Transverse colon (tissue), 4 donors: ENCODE measurements around the gene ENPP7. TPM values are rescaled to one million over a fixed set of nuclear protein-coding genes. Genes with fewer than 3 reads are reported as not detected.

ENCODE experiments used
- DNase-seq: peaks from one replicate; pipeline ENCODE4 v3.0.0-alpha.2; 2019
- H3K27ac ChIP-seq, 4 donors: fragments of 200-600 bp; sonication (generic); 2 replicates each; pipeline ENCODE4 v1.5.1; 2016 to 2018; ENCODE audit warnings: inconsistent platforms in 4 of 4
- H3K27me3 ChIP-seq: fragments of 200-600 bp; sonication (generic); 2 replicates; pipeline ENCODE4 v1.5.1; 2017; ENCODE audit warnings: inconsistent platforms
- H3K36me3 ChIP-seq, 4 donors: fragments of 200-600 bp; sonication (generic); 2 replicates each; pipeline ENCODE4 v1.5.1; 2017 to 2019; ENCODE audit warnings: inconsistent platforms in 4 of 4
- H3K4me1 ChIP-seq, 4 donors: fragments of 200-600 bp; sonication (generic); 2 replicates each; pipeline ENCODE4 v1.5.1; 2017 to 2020; ENCODE audit warnings: inconsistent platforms in 4 of 4
- H3K4me3 ChIP-seq, 4 donors: fragments of 200-600 bp; sonication (generic); 1 replicate in 1 of 4; 2 replicates in 3 of 4; pipeline versions ENCODE4 v1.5.1 to v1.6.1; 2017 to 2019; ENCODE audit warnings: inconsistent platforms in 4 of 4
- H3K9me3 ChIP-seq, 2 donors: fragments of 200-600 bp; sonication (generic); 2 replicates each; pipeline ENCODE4 v1.5.1; 2017 to 2019; ENCODE audit warnings: inconsistent platforms in 2 of 2
- EP300 ChIP-seq: sonication (generic); formaldehyde crosslinking; IDR thresholded peaks from one replicate; pipeline ENCODE4 v1.6.1; 2017; ENCODE audit warnings: antibody characterized with exemption, low read depth
- POLR2A ChIP-seq: fragments of 450-650 bp; IDR thresholded peaks from one replicate; pipeline ENCODE4 v1.6.1; 2016; ENCODE audit warnings: antibody characterized with exemption, mild to moderate bottlenecking, moderate library complexity
- POLR2AphosphoS5 ChIP-seq, 3 donors: sonication (generic); formaldehyde crosslinking; IDR thresholded peaks; one replicate each; pipeline ENCODE4 v1.6.1; 2016; ENCODE audit warnings: antibody characterized with exemption in 3 of 3
- WGBS, 2 donors: methylation state at CpG; one replicate each; pipeline ENCODE4 v1.1.5; 2018; ENCODE audit warnings: low coverage in 1 of 2; 5-methylcytosine and 5-hydroxymethylcytosine counted together
- in situ Hi-C, 4 donors: fragments of 200-750 bp; cut with MboI; loops; one replicate each; pipeline versions ENCODE4 v1.15.0 to v1.15.1; 2017; ENCODE audit warnings: low sequenced_read_pairs in 3 of 4, low pct_ligation_motif_present in 1 of 4, low pct_unique_long_range_greater_than_20kb in 1 of 4
- intact Hi-C: fragments of 100-400 bp; cut with DNase I; formaldehyde crosslinking; loops from one replicate; pipeline ENCODE4 v1.15.1; 2023; ENCODE audit warnings: low total_unique reads
- total RNA-seq, 4 donors: library from RNA; depleted of rRNA; stranded (reverse); fragments of >200 nt; gene quantifications; one replicate each; pipeline ENCODE4 v1.1.0, GENCODE V29; 2016
- TF ChIP-seq, protein P1 (sequence below), 5 experiments: fragments of 200-600 bp in 3 of 5; fragments of 450-650 bp in 2 of 5; sonication (generic) in 3 of 5; IDR thresholded peaks; 1 replicate in 2 of 5; 2 replicates in 3 of 5; pipeline ENCODE4 v1.5.1; 2016 to 2017; ENCODE audit warnings: antibody characterized with exemption in 5 of 5, inconsistent platforms in 3 of 5, mild to moderate bottlenecking in 2 of 5, moderate library complexity in 1 of 5

Gene ENPP7
- total RNA-seq, 4 donors from 2014 or later: 0.16 TPM; not detected in 3

DNA sequence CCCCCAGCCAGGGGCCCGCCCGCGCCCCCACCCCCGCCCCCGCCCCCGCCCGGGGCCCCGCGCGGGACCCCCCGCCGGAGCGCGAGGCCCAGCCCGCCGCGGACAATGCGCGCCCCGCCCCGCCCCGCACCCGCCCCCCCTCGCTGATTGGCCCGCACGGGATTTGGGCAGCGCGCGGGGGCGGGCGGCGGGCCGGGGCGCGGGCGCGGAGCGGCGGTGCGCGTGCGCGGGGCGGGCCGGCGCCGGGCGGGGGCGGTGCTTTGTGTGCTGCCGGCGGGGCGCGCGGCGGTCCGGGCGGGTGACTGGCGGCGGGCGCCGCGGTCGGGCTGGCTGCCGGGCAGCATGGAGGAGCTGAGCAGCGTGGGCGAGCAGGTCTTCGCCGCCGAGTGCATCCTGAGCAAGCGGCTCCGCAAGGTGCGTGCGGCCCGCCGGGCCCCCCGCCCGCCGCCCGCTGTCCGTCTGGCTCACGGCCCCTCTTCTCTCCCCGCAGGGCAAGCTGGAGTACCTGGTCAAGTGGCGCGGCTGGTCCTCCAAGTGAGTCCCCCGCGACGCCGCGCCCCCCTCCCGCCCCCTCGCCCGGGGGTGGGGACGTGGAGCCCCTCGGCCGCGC lies 47.3 kb downstream of the ENPP7 start, which contains the start of gene CBX2:
Gene CBX2, plus strand, starts transcription at position 255 of the 610 bp plus-strand sequence. Its CDS starts 88 bp downstream, at position 343.
- in situ Hi-C loops (no loop called here), intact Hi-C loops (no loop called here)
- DNase-seq: peak; percentile 83
- Histone ChIP-seq H3K27me3 (peaks cover 95% of the 10 kb centered on the region), H3K27ac (peak within 1 kb of the TSS in 1 of 4 donors; percentile 44), H3K9me3 (no peaks in the 10 kb centered on the region), H3K4me3 (peak within 1 kb of the TSS; percentile 40 to 70 (median 52)), H3K4me1 (peaks cover 4 to 25% (median 21%) of the 10 kb centered on the region in 4 donors), H3K36me3 (no peaks in the 10 kb centered on the region)
- no CpG with 5 or more reads among the region's 96 CpGs for WGBS, 2 donors
- TF ChIP-seq POLR2A (no peak), POLR2AphosphoS5 (IDR thresholded peaks at IDR 0.05) (no peak), EP300 (no peak)
- TF ChIP-seq, protein P1, sequence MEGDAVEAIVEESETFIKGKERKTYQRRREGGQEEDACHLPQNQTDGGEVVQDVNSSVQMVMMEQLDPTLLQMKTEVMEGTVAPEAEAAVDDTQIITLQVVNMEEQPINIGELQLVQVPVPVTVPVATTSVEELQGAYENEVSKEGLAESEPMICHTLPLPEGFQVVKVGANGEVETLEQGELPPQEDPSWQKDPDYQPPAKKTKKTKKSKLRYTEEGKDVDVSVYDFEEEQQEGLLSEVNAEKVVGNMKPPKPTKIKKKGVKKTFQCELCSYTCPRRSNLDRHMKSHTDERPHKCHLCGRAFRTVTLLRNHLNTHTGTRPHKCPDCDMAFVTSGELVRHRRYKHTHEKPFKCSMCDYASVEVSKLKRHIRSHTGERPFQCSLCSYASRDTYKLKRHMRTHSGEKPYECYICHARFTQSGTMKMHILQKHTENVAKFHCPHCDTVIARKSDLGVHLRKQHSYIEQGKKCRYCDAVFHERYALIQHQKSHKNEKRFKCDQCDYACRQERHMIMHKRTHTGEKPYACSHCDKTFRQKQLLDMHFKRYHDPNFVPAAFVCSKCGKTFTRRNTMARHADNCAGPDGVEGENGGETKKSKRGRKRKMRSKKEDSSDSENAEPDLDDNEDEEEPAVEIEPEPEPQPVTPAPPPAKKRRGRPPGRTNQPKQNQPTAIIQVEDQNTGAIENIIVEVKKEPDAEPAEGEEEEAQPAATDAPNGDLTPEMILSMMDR (IDR thresholded peaks at IDR 0.05): no peak

- H3K4me1 ChIP-seq: peaks cover 4 to 25% (median 21%) of the 10 kb centered on the region in 4 donors
- DNase-seq: no peak
- H3K27me3 ChIP-seq: peaks cover 92% of the 10 kb centered on the region
- intact Hi-C loops: no loop called here
- peak overlapping the region in 1 of 4 donors; percentile 44 for H3K27ac ChIP-seq
- no peaks in the 10 kb centered on the region for H3K36me3 ChIP-seq
- in situ Hi-C loops: no loop called here
- WGBS, 2 donors: 2% methylated on average over 33 of the region's 49 CpGs; no CpG with 5 or more reads in 1 of the 2 donors
- H3K4me3 ChIP-seq: peak overlapping the region; percentile 40 to 70 (median 52)
- H3K9me3 ChIP-seq: no peaks in the 10 kb centered on the region
- TF ChIP-seq EP300 (no peak), POLR2A (no peak), POLR2AphosphoS5 (IDR thresholded peaks at IDR 0.05) (no peak)
- TF ChIP-seq, protein P1 (IDR thresholded peaks at IDR 0.05): no peak
Measured at GRCh38 chr17:79778504-79779083, 47.9 kb downstream of the ENPP7 start.

DNA sequence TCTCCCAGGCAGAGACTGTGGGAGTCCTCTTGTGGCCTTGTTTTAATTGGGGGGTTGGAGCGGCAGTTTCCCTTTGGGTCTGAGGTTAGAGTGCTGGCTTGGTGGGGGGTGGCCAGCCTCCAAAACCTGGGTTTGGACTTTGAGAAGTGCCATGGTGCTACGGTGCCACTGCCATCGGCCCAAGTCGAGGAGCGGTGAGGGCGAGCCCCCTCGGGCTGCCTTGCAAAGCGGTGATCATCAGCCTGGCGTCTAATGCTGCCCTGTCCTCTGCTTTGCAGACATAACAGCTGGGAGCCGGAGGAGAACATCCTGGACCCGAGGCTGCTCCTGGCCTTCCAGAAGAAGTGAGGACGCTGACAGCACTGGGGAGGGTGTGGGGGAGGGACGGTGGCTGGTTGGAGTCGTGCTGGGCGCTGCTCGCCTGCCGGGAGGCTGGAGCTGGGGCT lies 48.4 kb downstream of the ENPP7 start:
- Histone ChIP-seq H3K27me3 (peaks cover 92% of the 10 kb centered on the region), H3K4me3 (peak overlapping the region in 1 of 4 donors; percentile 60), H3K36me3 (no peaks in the 10 kb centered on the region), H3K9me3 (no peaks in the 10 kb centered on the region), H3K4me1 (peaks cover 4 to 25% (median 21%) of the 10 kb centered on the region in 4 donors), H3K27ac (no peak overlapping the region)
- intact Hi-C loops: no loop called here
- DNase-seq: no peak
- WGBS, 2 donors: 38% methylated on average over 15 of the region's 17 CpGs; no CpG with 5 or more reads in 1 of the 2 donors
- TF ChIP-seq EP300 (no peak), POLR2AphosphoS5 (IDR thresholded peaks at IDR 0.05) (no peak), POLR2A (no peak)
- TF ChIP-seq, protein P1 (IDR thresholded peaks at IDR 0.05): no peak
- in situ Hi-C loops: no loop called here

DNA sequence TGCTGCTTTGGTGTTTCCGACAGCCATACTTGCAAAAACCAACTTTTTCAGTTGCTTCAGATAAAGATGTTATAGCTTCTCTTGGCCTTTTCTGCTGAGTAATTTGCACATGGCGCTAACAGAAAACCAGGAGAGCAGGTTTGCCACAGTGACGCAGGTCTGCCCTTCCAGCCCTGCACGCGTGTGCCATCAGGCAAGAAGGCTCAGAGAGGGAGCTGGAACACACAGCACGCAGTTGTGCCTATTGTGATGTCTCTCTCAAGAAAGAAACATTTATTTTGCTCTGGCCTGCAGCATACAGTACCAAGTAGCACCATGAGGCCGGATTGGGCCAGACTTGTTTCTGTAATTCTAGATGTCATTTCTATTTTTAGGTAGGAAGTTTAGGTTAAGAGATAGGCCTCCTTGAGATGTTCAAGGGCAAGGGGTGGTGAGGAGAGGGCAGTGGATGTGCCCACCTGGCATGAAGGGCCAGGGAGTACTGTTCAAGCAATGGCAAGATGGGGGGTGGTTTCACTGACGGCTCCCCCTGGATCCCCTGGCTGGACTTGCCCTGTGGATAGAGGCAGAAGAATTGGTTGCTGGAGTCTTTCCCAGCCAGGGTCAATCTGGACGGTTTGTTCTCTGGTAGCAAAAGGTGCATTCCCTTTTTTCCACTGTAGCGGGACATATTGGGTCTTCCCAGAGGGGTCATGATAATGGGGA lies 49.1 kb downstream of the ENPP7 start:
- no peak for DNase-seq
- peaks cover 4 to 25% (median 21%) of the 10 kb centered on the region in 4 donors for H3K4me1 ChIP-seq
- H3K9me3 ChIP-seq: no peaks in the 10 kb centered on the region
- in situ Hi-C loops: no loop called here
- WGBS, 2 donors: 46 to 68% methylated on average over 6 to 10 of the region's 10 CpGs
- no peak overlapping the region for H3K4me3 ChIP-seq
- intact Hi-C loops: no loop called here
- peaks cover 92% of the 10 kb centered on the region for H3K27me3 ChIP-seq
- TF ChIP-seq POLR2A (no peak), EP300 (no peak), POLR2AphosphoS5 (IDR thresholded peaks at IDR 0.05) (no peak)
- TF ChIP-seq, protein P1 (IDR thresholded peaks at IDR 0.05): no peak
- no peak overlapping the region for H3K27ac ChIP-seq
- H3K36me3 ChIP-seq: no peaks in the 10 kb centered on the region
